GM19468 (cell line): Measurements from ENCODE around the gene SYNDIG1L.

Experiments used
- ATAC-seq: cut with Tn5 transposase; IDR thresholded peaks from one replicate; pipeline ENCODE4 v1.9.1; 2021; ENCODE audit warnings: mild to moderate bottlenecking, moderate library complexity, moderate number of reproducible peaks; ENCODE audit not compliant: unreplicated experiment; ENCODE audit errors: extremely low read depth

Gene SYNDIG1L

GRCh38 chr14:74368441-74368840 is 57.6 kb downstream of the SYNDIG1L start:
- ATAC-seq = no peak

GRCh38 chr14:74368026-74368425 is 58.0 kb downstream of the SYNDIG1L start:
- no peak for ATAC-seq

- ATAC-seq = no peak
These were observed 61.6 kb downstream of the SYNDIG1L start for GRCh38 chr14:74364271-74364880.

- no peak for ATAC-seq
These were observed 63.6 kb downstream of the SYNDIG1L start for GRCh38 chr14:74362361-74362915.

- no peak for ATAC-seq
These were observed 65.8 kb downstream of the SYNDIG1L start for GRCh38 chr14:74360163-74360562.

GRCh38 chr14:74358176-74358829 is 67.7 kb downstream of the SYNDIG1L start:
- ATAC-seq = no peak

- no peak for ATAC-seq
These were observed 68.4 kb downstream of the SYNDIG1L start for GRCh38 chr14:74357585-74357984.

GRCh38 chr14:74356892-74357575 is 69.0 kb downstream of the SYNDIG1L start:
- no peak for ATAC-seq
